A673 (cell line): ENCODE data around the gene DSCAML1.

Experiments used
- EZH2 ChIP-seq: fragments of 200-600 bp; sonication (generic); IDR thresholded peaks from 2 replicates; pipeline ENCODE4 v1.6.1; 2017; ENCODE audit warnings: borderline replicate concordance, low read depth, mild to moderate bottlenecking, mixed read lengths, antibody characterized with exemption, low read length; ENCODE audit not compliant: poor library complexity, severe bottlenecking
- TF ChIP-seq, protein P1 (sequence below): fragments of 300-800, 200-600 bp; sonication (generic); conservative IDR thresholded peaks from 2 replicates; pipeline ENCODE4 v1.5.1; 2017; ENCODE audit warnings: low read depth, mild to moderate bottlenecking, antibody characterized with exemption, low read length, moderate library complexity, mixed read lengths

GRCh38 chr11:117819096-117820040 lies 22.4 kb upstream of the DSCAML1 start:
- TF ChIP-seq, protein P1, sequence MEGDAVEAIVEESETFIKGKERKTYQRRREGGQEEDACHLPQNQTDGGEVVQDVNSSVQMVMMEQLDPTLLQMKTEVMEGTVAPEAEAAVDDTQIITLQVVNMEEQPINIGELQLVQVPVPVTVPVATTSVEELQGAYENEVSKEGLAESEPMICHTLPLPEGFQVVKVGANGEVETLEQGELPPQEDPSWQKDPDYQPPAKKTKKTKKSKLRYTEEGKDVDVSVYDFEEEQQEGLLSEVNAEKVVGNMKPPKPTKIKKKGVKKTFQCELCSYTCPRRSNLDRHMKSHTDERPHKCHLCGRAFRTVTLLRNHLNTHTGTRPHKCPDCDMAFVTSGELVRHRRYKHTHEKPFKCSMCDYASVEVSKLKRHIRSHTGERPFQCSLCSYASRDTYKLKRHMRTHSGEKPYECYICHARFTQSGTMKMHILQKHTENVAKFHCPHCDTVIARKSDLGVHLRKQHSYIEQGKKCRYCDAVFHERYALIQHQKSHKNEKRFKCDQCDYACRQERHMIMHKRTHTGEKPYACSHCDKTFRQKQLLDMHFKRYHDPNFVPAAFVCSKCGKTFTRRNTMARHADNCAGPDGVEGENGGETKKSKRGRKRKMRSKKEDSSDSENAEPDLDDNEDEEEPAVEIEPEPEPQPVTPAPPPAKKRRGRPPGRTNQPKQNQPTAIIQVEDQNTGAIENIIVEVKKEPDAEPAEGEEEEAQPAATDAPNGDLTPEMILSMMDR = peak; percentile 71
- no peak for TF ChIP-seq EZH2
